GM19328 (cell line): Measurements from ENCODE around the gene STEAP3.

ENCODE experiments used
- ATAC-seq: cut with Tn5 transposase; IDR thresholded peaks from one replicate; pipeline ENCODE4 v1.9.1; 2021; ENCODE audit warnings: mild to moderate bottlenecking, moderate library complexity; ENCODE audit not compliant: unreplicated experiment

Gene STEAP3

GRCh38 chr2:119245841-119246230 is 22.2 kb downstream of the STEAP3 start:
- ATAC-seq = no peak

- ATAC-seq = no peak
Measured at GRCh38 chr2:119246884-119247843, 23.5 kb downstream of the STEAP3 start.

GRCh38 chr2:119247844-119248271 is 24.2 kb downstream of the STEAP3 start:
- ATAC-seq = no peak

GRCh38 chr2:119248311-119248710 is 24.7 kb downstream of the STEAP3 start:
- no peak for ATAC-seq

- ATAC-seq = no peak
Measured at GRCh38 chr2:119248751-119249150, 25.1 kb downstream of the STEAP3 start.

- ATAC-seq = no peak
Measured at GRCh38 chr2:119249311-119249710, 25.7 kb downstream of the STEAP3 start.

- no peak for ATAC-seq
Measured at GRCh38 chr2:119249855-119250717, 26.5 kb downstream of the STEAP3 start.

GRCh38 chr2:119250718-119251290 is 27.2 kb downstream of the STEAP3 start:
- ATAC-seq = no peak

GRCh38 chr2:119251652-119252051 is 28.0 kb downstream of the STEAP3 start:
- no peak for ATAC-seq

- ATAC-seq = no peak
Measured at GRCh38 chr2:119252186-119253113, 28.8 kb downstream of the STEAP3 start.

- ATAC-seq = no peak
Measured at GRCh38 chr2:119253114-119253702, 29.6 kb downstream of the STEAP3 start.

- no peak for ATAC-seq
Measured at GRCh38 chr2:119253760-119254600, 30.3 kb downstream of the STEAP3 start.

GRCh38 chr2:119254601-119255080 is 31.0 kb downstream of the STEAP3 start:
- ATAC-seq = no peak

- ATAC-seq = no peak
Measured at GRCh38 chr2:119255760-119256581, 32.3 kb downstream of the STEAP3 start.

- ATAC-seq = no peak
Measured at GRCh38 chr2:119256582-119256921, 32.9 kb downstream of the STEAP3 start.

- ATAC-seq = no peak
Measured at GRCh38 chr2:119257198-119257597, 33.6 kb downstream of the STEAP3 start.

- no peak for ATAC-seq
Measured at GRCh38 chr2:119259296-119259860, 35.7 kb downstream of the STEAP3 start.
